ENCODE data around the gene SLC2A2. TPM values are rescaled to one million over a fixed set of nuclear protein-coding genes. Genes with fewer than 3 reads are reported as not detected.

Gene SLC2A2
- total RNA-seq, 4 donors from 2014 or later, result not detected

- intact Hi-C loops (cut with DNase I; ENCODE audit: low total_unique reads) (no loop called here), in situ Hi-C loops (cut with MboI; ENCODE audit: low pct_ligation_motif_present in 1 of 4, low pct_unique_long_range_greater_than_20kb in 1 of 4, low sequenced_read_pairs in 3 of 4) (no loop called here)
- Histone ChIP-seq H3K27ac (no peak overlapping the region), H3K4me3 (no peak overlapping the region), H3K36me3 (no peaks in the 10 kb centered on the region), H3K4me1 (peaks cover 0 to 18% (median 3%) of the 10 kb centered on the region in 4 donors), H3K9me3 (no peaks in the 10 kb centered on the region), H3K27me3 (no peaks in the 10 kb centered on the region)
- DNase-seq, result no peak
- WGBS, 2 donors (ENCODE audit: low coverage in 1 of 2), result 44 to 100% methylated on average over 1 to 2 of the region's 2 CpGs
- TF ChIP-seq POLR2A (IDR thresholded peaks at IDR 0.05) (no peak), EP300 (IDR thresholded peaks at IDR 0.05; ENCODE audit: low read depth) (no peak), POLR2AphosphoS5 (IDR thresholded peaks at IDR 0.05) (no peak), CTCF (IDR thresholded peaks at IDR 0.05) (no peak)
These were observed 33.7 kb downstream of the SLC2A2 start for GRCh38 chr3:170992854-170993253.

- DNase-seq, result no peak
- intact Hi-C loops (cut with DNase I; ENCODE audit: low total_unique reads) (no loop called here), in situ Hi-C loops (cut with MboI; ENCODE audit: low pct_ligation_motif_present in 1 of 4, low pct_unique_long_range_greater_than_20kb in 1 of 4, low sequenced_read_pairs in 3 of 4) (no loop called here)
- H3K27me3 ChIP-seq, result no peaks in the 10 kb centered on the region
- TF ChIP-seq POLR2AphosphoS5 (IDR thresholded peaks at IDR 0.05) (no peak), POLR2A (IDR thresholded peaks at IDR 0.05) (no peak)
- 83 to 85% methylated on average over 1 to 2 of the region's 2 CpGs for WGBS, 2 donors (ENCODE audit: low coverage in 1 of 2)
- H3K4me3 ChIP-seq, result no peak overlapping the region
- no peaks in the 10 kb centered on the region for H3K36me3 ChIP-seq
- peaks cover 0 to 6% (median 0%) of the 10 kb centered on the region in 4 donors for H3K4me1 ChIP-seq
- H3K9me3 ChIP-seq, result no peaks in the 10 kb centered on the region
- H3K27ac ChIP-seq, result no peak overlapping the region
These were observed 34.9 kb downstream of the SLC2A2 start for GRCh38 chr3:170991664-170992063.

DNA sequence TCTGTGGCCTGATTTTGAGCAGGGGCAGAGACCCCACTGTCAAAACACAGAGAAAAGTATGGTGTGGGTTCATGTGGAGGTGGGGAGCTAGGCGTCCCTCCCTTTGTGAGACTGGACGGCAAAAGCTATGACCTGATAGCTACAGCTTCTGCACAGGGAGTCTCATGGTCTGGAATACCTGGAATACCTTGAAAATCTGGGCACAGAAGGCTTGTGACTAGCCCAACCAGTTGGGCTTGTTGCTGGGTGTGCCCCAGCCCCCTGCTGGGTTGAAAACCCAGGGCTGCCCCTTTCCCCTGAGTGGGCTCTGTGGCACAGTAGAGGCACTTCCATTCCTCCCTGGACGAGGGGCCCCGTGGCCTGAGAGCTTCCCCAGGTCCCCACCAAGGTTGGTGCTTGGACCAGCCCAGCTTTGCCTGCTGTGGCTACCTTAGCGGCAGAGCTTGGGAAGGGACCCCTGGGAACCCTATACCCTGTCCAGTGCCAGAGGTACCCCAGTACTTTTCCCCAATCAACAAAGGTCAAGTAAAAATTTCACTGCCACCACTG is 37.3 kb downstream of the SLC2A2 start:
- in situ Hi-C loops (cut with MboI; ENCODE audit: low pct_ligation_motif_present in 1 of 4, low pct_unique_long_range_greater_than_20kb in 1 of 4, low sequenced_read_pairs in 3 of 4), result no loop called here
- DNase-seq, result no peak
- H3K36me3 ChIP-seq, result no peaks in the 10 kb centered on the region
- WGBS, 2 donors (ENCODE audit: low coverage in 1 of 2), result 96% methylated on average over 5 of the region's 5 CpGs; no CpG with 5 or more reads in 1 of the 2 donors
- no peak overlapping the region for H3K27ac ChIP-seq
- H3K4me3 ChIP-seq, result no peak overlapping the region
- H3K9me3 ChIP-seq, result peaks cover 0 to 2% of the 10 kb centered on the region in 2 donors
- intact Hi-C loops (cut with DNase I; ENCODE audit: low total_unique reads), result no loop called here
- no peaks in the 10 kb centered on the region for H3K4me1 ChIP-seq
- TF ChIP-seq CTCF (IDR thresholded peaks at IDR 0.05), result no peak
- TF ChIP-seq POLR2AphosphoS5 (IDR thresholded peaks at IDR 0.05), result no peak
- no peak for TF ChIP-seq POLR2A (IDR thresholded peaks at IDR 0.05)
- no peak for TF ChIP-seq EP300 (IDR thresholded peaks at IDR 0.05; ENCODE audit: low read depth)
- H3K27me3 ChIP-seq, result no peaks in the 10 kb centered on the region

GRCh38 chr3:170988378-170988777 is 38.1 kb downstream of the SLC2A2 start:
- intact Hi-C loops (cut with DNase I; ENCODE audit: low total_unique reads), result no loop called here
- Histone ChIP-seq H3K4me1 (no peaks in the 10 kb centered on the region), H3K4me3 (no peak overlapping the region), H3K27me3 (no peaks in the 10 kb centered on the region), H3K36me3 (no peaks in the 10 kb centered on the region), H3K27ac (no peak overlapping the region), H3K9me3 (peaks cover 0 to 3% of the 10 kb centered on the region in 2 donors)
- TF ChIP-seq CTCF (IDR thresholded peaks at IDR 0.05) (no peak), EP300 (IDR thresholded peaks at IDR 0.05; ENCODE audit: low read depth) (no peak), POLR2A (IDR thresholded peaks at IDR 0.05) (no peak), POLR2AphosphoS5 (IDR thresholded peaks at IDR 0.05) (no peak)
- WGBS, 2 donors (ENCODE audit: low coverage in 1 of 2), result 72 to 82% methylated on average over 3 of the region's 3 CpGs
- in situ Hi-C loops (cut with MboI; ENCODE audit: low pct_ligation_motif_present in 1 of 4, low pct_unique_long_range_greater_than_20kb in 1 of 4, low sequenced_read_pairs in 3 of 4), result no loop called here
- no peak for DNase-seq

- H3K27me3 ChIP-seq, result no peaks in the 10 kb centered on the region
- TF ChIP-seq POLR2AphosphoS5 (IDR thresholded peaks at IDR 0.05) (no peak), POLR2A (IDR thresholded peaks at IDR 0.05) (no peak), CTCF (IDR thresholded peaks at IDR 0.05) (no peak), EP300 (IDR thresholded peaks at IDR 0.05; ENCODE audit: low read depth) (no peak)
- no peaks in the 10 kb centered on the region for H3K4me1 ChIP-seq
- H3K9me3 ChIP-seq, result peaks cover 0 to 3% of the 10 kb centered on the region in 2 donors
- H3K36me3 ChIP-seq, result no peaks in the 10 kb centered on the region
- intact Hi-C loops (cut with DNase I; ENCODE audit: low total_unique reads) (loop anchor here (1.0 kb wide), 1 partner anchor 21 kb away; no protein-coding TSS in a partner anchor), in situ Hi-C loops (cut with MboI; ENCODE audit: low pct_ligation_motif_present in 1 of 4, low pct_unique_long_range_greater_than_20kb in 1 of 4, low sequenced_read_pairs in 3 of 4) (no loop called here)
- H3K27ac ChIP-seq, result no peak overlapping the region
- no peak for DNase-seq
- no peak overlapping the region for H3K4me3 ChIP-seq
- 43 to 54% methylated on average over 1 to 2 of the region's 2 CpGs for WGBS, 2 donors (ENCODE audit: low coverage in 1 of 2)
These were observed 41.2 kb downstream of the SLC2A2 start for GRCh38 chr3:170985304-170985703.
